HG03457 (cell line): ENCODE data around the gene MTG1.
A peak's percentile ranks its signal among the peaks of the same experiment; 100 is the strongest.

Source experiments
- ATAC-seq: cut with Tn5 transposase; IDR thresholded peaks from one replicate; pipeline ENCODE4 v1.9.1; 2021; ENCODE audit warnings: moderate number of reproducible peaks; ENCODE audit not compliant: unreplicated experiment

MTG1 gene

GRCh38 chr10:133394064-133394663, at the start of gene MTG1:
Gene MTG1 (plus strand): TSS chr10:133394157. CDS start chr10:133394221, 64 bp downstream.
- peak; percentile 64 for ATAC-seq

- ATAC-seq = no peak
These were observed 49.7 kb upstream of the MTG1 start for GRCh38 chr10:133344236-133344635.

- no peak for ATAC-seq
These were observed 47.5 kb upstream of the MTG1 start for GRCh38 chr10:133346413-133346812.

GRCh38 chr10:133347710-133348517, 46.0 kb upstream of the MTG1 start:
- no peak for ATAC-seq

- ATAC-seq = no peak
These were observed 44.8 kb upstream of the MTG1 start for GRCh38 chr10:133349160-133349568.

GRCh38 chr10:133349577-133350011, 44.4 kb upstream of the MTG1 start:
- ATAC-seq = no peak

GRCh38 chr10:133350283-133350949, 43.5 kb upstream of the MTG1 start:
- ATAC-seq = no peak

GRCh38 chr10:133350950-133351329, 43.0 kb upstream of the MTG1 start:
- ATAC-seq = no peak

- no peak for ATAC-seq
These were observed 42.3 kb upstream of the MTG1 start for GRCh38 chr10:133351408-133352318.

GRCh38 chr10:133353202-133353959, 40.6 kb upstream of the MTG1 start:
- ATAC-seq = no peak

- no peak for ATAC-seq
These were observed 39.9 kb upstream of the MTG1 start for GRCh38 chr10:133353988-133354605.

- ATAC-seq = no peak
These were observed 39.2 kb upstream of the MTG1 start for GRCh38 chr10:133354672-133355240.

GRCh38 chr10:133355266-133355665, 38.7 kb upstream of the MTG1 start:
- no peak for ATAC-seq

GRCh38 chr10:133355991-133356390, 38.0 kb upstream of the MTG1 start:
- ATAC-seq = no peak

GRCh38 chr10:133356549-133357284, 37.2 kb upstream of the MTG1 start:
- no peak for ATAC-seq

- peak; percentile 54 for ATAC-seq
These were observed 36.4 kb upstream of the MTG1 start, which contains the start of gene FUOM for GRCh38 chr10:133357285-133358161. Gene FUOM (minus strand): TSS chr10:133358019. CDS start chr10:133358007, 12 bp downstream.

GRCh38 chr10:133358162-133358924, 35.6 kb upstream of the MTG1 start:
- ATAC-seq = no peak
